GM04503 (cell line): ENCODE data around the gene PRR12.

Experiments
- DNase-seq: peaks from one replicate; pipeline ENCODE4 v3.0.0-alpha.2; 2012; ENCODE audit warnings: low read depth

PRR12 gene

DNA sequence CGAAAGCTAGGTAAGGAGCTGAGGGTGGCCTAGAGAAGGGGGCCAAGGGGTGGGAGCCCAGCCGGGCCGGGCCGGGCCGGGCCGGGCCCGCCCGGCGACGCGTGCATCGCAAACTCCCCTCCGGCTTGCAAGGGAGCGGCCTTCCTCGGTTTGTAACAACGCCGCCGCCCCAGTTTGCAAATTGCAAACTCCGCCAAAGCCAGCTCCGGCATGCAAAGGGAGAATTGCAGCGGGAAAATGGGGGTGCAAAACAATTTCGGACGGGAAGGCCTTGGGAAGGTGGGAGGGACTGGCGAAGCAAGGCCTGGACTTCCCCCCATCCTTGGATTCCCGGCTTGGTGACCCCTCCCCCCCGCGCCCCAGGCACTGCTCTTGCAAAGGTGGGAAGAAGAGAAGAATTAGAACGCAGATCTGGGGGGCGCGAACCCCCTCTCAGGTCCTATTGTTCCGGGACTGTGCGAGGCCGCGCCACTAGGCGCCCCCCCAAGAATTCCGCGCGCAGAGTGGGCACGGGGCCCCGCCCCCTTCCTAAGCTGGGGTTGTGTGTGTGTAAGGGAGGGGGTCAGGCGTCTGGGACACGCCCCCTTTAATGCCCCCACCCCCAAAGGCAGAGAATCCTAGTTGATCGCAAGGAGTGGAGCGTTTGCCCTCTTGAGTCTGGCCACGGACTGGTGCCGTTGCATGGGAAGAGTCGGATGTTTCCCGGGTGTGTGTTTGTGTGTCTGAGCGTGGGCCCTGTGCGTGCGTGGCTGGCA, 926 bp downstream of the PRR12 start:
- DNase-seq: no peak

DNA sequence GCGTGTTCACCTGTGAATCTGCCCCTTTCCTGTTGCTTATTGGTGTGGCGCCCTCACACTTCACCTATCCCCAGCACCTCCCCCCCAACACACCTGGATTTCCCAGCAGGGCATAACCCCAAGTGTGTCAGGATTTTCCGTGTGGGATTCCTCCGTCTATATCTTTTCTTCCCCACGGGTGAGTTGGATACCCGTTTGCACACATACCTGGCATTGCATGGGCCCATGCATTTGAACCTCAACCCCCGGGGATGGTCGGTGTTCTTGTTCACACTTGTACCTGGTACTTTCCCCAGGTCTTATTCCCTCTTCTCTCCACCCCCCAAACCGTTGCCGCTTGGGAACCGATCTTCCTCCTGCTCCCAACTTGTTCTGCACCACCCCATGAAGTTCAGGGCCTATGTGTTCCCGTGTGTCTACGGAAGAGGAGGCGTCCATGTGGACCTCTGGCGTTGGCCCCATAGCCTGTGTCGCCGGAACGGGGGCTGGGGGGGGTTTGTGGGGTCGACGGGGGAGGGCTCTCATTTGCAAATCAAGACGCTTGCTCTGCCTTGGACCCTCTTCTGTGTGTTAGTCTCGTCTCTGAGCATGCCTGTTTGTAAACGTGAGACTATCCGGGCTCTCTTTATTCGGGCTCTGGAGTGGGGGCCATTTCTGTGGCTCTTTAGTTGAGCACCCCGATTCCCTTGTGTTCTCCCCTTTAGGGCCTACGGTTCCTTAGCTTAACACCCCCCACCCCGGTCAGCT, 1.7 kb downstream of the PRR12 start:
- DNase-seq: no peak

DNA sequence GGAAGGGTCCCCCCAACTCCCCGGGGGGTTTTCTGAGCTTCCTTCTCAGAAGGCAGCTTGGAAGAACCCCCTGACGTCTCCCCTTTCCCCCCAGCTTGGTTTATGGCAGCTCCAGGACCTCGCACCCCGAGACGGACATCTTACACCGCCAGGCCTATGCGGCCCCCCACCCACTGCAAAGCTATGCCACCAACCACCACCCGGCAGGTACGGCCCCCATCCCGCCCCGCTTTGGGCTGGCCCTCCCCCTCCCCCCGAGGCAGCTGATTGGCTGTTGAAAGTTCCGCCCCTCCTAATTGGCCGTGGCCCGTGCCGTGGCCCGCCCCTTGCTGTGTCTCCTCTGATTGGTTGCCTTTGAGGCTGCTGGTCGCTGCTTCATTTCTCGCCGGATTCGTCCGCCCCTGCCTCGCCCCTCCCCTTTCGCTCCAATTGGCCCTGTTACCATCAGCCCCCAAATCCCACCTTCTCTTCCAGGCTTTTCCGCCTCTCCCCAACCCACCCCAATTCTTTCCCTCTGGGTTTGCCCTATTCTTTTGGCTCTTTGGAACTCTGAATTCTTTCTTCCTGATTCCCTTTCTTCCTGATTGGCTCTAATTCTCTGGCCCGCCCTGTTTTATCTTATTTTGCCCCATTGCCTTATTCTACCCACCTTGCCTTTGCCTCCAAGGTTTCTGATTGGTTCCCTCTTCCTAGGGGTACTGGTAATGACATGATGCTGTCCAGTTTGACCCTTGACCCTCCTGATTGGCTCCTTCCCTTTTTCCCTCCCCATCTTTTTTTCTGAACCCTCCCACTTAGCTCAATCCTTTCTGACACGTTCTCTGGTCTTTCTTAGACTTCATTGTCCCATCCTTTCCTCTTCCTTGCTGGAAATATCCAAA, 2.5 kb downstream of the PRR12 start:
- no peak for DNase-seq

DNA sequence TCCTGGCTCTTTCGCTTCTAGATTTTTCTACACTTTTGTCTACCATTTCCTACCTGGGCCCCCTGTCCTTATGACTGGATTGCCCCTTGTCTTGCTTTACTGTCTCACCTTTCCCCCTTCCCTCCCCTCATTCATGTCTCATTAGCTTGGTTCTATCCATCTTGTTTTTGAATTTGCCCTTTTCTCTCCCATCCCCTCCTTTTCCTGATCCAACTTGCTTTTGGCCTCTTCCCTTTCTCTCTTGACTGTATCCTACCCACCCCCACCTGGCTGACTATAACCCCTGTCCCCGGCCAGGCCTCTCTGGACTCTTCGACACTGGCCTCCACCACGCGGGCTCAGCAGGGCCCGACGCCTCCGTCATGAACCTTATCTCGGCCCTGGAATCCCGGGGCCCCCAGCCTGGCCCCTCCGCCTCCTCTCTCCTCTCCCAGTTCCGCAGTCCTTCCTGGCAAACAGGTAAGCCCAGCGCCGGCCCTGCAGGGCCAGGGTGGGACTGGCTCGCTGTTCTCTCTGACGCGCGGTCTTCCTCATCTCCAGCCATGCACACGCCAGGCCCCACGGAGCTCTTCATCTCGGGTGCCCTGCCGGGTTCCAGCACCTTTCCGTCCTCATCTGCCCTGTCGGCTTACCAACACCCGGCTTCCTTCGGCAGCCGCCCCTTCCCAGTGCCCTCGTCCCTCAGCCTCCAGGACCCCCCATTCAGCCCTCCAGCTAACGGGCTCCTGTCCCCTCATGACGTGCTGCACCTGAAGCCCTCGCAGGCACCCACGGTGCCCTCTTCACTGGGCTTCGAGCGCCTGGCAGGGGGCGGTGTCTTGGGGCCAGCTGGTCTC, 3.4 kb downstream of the PRR12 start:
- no peak for DNase-seq

GRCh38 chr19:49594993-49595818, 4.2 kb downstream of the PRR12 start:
- no peak for DNase-seq

DNA sequence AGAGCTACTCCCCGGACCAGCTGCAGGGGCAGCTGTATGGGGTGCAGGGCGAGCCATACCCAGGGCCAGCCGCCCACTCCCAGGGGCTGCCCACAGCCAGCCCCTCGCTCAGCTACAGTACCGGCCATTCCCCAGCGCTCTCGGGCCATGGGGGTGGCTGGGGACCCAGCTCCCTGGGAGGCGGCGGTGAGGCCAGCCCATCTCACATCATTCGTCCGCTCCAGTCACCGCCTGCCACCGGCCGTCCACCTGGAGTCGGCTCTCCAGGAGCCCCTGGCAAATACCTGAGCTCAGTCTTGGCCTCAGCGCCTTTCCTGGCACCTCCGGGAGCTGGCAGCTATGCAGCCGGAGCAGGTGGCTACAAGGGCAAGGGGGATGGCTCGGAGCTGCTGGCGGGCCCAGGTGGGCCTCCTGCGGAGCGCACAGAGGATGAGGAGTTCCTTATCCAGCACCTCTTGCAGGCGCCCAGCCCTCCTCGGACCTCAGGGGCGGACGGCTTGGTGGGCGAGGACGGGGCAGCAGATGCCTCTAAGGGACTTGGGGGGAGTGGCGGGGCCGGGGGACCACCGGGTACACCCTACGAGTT, 4.9 kb downstream of the PRR12 start:
- DNase-seq: no peak

DNA sequence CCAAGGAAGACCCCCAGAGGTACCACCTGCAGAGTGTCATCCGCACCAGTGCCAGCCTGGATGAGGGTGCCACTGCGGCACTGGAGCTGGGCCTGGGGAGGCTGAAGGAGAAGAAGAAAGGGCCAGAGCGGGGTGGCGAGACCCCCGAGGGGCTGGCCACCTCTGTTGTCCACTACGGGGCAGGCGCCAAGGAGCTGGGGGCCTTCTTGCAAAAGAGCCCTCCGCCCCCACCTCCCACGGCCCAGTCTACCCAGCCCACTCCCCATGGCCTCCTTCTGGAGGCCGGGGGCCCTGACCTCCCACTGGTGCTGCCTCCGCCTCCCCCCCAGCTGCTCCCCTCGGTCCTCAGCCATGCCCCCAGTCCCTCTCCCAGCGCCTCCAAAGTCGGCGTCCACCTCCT, 5.4 kb downstream of the PRR12 start:
- DNase-seq: no peak

- no peak for DNase-seq
These were observed 6.1 kb downstream of the PRR12 start for GRCh38 chr19:49596954-49597702.

DNA sequence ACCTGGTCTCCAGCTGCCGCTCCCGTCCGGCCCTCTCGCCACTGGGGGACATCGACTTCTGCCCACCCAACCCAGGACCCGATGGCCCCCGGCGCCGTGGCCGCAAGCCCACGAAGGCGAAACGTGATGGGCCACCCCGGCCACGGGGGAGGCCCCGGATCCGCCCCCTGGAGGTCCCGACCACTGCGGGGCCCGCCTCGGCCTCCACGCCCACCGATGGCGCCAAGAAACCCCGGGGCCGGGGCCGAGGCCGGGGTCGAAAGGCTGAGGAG, 6.7 kb downstream of the PRR12 start:
- DNase-seq: no peak

DNA sequence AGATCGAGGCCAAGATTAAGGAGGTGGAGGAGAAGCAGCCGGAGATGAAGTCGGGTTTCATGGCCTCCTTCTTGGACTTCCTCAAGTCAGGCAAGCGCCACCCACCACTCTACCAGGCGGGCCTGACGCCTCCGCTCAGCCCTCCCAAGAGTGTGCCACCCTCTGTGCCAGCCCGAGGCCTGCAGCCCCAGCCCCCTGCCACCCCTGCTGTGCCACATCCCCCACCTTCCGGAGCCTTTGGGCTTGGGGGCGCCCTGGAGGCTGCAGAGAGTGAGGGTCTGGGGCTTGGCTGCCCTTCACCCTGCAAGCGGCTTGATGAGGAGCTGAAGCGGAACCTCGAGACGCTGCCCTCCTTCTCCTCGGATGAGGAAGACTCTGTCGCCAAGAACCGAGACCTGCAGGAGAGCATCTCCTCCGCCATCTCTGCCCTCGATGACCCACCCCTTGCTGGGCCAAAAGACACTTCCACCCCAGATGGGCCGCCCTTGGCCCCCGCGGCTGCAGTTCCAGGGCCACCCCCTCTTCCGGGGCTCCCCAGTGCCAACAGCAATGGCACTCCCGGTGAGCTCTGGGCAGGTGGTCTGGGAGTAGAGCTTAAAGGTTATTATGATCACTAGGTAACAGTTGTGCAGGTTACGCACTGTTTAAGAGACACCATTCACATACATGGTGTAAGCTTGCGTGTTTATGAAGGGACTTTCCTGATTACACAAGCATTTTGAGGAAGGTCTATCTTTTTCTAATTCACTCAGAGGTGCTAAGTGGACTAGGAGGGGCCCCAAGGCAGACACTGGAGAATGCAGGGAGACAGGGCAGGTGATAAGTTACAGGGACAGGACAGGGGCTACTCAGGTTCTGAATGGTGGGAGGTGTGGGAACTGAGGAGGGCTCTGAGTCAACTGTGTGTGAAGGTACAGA, 8.7 kb downstream of the PRR12 start:
- no peak for DNase-seq

DNA sequence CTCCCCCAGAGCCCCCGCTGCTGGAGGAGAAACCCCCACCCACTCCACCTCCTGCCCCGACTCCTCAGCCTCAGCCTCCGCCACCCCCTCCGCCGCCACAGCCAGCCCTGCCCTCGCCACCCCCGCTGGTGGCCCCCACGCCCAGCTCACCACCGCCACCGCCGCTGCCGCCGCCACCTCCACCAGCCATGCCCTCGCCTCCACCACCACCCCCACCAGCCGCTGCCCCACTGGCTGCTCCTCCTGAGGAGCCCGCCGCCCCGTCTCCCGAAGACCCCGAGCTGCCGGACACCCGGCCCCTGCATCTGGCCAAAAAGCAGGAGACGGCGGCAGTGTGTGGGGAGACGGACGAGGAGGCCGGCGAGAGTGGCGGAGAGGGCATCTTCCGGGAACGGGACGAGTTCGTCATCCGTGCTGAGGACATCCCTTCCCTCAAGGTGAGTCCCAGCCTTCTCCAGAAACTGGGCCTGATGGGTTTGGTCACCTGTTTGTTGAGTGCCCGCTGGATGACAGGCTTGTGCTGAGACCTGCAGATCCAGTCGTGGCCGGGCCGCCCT, 10.6 kb downstream of the PRR12 start:
- no peak for DNase-seq

GRCh38 chr19:49602806-49603205, 11.8 kb downstream of the PRR12 start:
- no peak for DNase-seq

GRCh38 chr19:49605605-49606004, 14.6 kb downstream of the PRR12 start:
- no peak for DNase-seq

DNA sequence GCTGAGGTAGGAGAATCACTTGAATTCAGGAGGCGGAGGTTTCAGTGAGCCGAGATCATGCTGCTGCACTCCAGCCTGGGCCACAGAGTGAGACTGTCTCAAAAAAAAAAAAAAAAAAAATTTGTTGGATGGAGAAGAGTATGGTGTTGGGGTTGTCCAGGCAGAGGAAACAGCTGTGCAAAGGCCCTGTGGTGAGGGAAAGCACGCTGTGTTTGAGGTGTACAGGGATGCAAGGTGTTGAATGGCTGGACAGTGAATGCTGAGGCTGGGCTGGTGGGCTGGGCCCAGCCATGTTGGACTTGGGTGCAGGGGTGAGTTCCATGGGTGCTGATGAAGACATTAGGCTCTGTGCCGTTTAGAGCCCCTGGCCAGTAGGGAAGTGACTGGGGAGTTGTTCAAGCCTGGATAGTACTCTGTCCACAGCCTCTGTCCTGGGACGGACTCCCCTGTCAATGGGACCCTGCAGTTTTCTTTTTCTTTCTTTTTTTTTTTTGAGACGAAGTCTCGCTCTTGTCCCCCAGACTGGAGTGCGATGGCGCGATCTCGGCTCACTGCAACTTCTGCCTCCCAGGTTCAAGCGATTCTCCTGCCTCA, 18.6 kb downstream of the PRR12 start:
- no peak for DNase-seq

DNA sequence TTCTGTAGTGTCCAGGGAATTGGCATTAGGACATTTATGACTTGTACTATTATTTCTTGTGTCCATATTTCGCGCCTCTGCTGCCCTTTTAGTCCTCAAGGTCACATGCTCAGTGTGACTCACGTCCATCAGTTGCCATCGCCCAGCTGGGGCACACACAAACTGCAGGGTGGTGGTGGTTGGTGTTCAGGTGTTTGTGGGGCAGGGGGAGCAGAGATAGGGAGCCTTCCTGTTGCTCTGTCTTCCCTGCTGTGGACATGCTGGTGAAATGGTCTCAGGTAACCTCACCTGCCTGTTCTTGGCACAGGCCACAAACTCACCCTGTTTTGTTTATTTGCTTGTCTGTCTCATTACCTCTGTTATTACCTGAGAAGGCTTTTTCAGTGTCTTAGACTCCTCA, 22.4 kb downstream of the PRR12 start:
- no peak for DNase-seq

GRCh38 chr19:49614096-49614833, 23.3 kb downstream of the PRR12 start:
- DNase-seq: no peak

DNA sequence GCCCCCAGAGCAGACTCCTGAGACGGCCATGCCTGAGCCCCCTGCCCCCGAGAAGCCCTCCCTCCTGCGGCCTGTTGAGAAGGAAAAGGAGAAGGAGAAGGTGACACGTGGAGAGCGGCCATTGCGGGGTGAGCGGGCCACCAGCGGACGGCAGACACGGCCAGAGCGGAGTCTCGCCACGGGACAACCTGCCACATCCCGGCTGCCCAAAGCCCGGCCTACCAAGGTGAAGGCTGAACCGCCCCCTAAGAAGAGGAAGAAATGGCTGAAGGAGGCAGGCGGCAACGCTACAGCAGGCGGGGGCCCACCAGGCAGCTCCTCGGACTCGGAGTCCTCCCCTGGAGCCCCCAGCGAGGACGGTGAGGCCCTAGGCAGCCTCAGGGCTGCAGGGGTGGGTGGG, 24.9 kb downstream of the PRR12 start:
- no peak for DNase-seq

DNA sequence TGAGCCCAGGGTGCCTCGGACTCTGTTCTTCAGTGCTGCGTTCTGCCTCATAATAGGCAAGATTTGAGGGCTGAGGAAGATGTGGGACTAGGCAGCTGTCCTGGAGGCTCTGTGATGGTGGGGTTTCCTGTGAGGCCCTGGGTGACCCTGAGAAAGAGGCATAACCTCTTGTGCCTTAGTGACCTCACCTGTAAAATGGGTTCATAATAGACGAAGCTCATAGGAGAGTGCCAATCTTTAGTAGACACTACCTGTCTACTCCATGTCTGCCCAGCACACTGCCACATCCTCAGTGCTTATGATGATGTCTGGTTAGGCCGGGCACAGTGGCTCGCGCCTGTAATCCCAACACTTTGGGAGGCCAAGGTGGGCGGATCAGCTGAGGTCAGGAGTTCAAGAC, 25.6 kb downstream of the PRR12 start:
- no peak for DNase-seq
